Measurements from ENCODE around the gene CHST6.

DNA sequence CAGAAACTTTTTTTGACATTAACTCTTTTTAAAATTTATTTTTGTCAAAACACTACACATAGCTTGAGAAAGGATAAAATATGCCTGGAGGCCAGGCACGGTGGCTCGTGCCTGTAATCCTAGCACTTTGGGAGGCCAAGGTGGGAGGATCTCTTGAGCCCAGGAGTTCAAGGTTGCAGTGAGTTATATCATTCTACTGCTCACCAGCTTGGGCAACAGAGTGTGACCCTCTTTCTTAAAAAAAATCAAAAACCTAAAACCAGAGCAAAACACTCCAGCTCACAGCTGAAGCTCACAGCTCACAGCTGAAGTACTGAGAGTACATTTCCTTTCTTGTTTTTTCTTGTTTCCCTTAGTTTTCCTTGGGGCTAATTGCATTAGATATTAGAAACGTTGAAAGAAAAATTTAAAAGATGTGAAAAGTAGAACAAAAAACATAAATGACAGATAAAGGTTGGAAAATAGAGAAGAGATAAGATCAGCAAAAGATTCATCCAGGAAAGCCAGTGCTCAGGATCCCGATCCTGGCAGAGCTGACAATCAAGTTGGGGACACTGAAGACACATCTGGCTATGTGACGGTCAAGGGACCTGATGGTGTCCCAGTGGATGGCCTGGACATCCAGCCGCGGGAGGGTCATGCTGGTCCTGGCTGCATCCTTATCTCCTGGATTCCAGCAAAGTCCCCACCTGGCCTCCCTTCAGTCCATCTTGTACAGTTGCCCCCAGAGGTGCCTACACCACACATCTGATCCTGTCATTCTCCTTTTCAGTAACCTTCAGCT, 9.8 kb downstream of the CHST6 start:
- TF ChIP-seq CTCF (IDR thresholded peaks at IDR 0.05) (no peak), POLR2A (IDR thresholded peaks at IDR 0.05) (no peak)
